ENCODE results near the gene CYP3A5.

CYP3A5 gene

DNA sequence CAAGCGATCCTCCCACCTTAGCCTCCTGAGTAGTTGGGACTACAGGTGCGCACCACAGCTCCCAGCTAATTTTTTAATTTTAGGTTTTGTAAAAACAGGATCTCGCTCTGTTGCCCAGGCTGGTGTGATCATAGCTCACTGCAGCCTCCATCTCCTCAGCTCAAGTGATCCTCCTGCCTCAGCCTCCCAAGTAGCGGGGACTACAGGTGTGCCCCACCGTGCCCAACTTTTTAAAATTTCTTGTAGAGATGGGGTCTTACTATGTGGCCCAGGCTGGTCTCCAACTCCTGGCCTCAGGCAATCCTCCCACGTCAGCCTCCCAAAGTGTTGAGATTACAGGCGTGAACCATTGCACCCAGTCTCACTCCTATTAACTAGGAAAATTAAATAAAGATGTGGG lies 74.3 kb downstream of the CYP3A5 start:
- DNase-seq: no peak

DNA sequence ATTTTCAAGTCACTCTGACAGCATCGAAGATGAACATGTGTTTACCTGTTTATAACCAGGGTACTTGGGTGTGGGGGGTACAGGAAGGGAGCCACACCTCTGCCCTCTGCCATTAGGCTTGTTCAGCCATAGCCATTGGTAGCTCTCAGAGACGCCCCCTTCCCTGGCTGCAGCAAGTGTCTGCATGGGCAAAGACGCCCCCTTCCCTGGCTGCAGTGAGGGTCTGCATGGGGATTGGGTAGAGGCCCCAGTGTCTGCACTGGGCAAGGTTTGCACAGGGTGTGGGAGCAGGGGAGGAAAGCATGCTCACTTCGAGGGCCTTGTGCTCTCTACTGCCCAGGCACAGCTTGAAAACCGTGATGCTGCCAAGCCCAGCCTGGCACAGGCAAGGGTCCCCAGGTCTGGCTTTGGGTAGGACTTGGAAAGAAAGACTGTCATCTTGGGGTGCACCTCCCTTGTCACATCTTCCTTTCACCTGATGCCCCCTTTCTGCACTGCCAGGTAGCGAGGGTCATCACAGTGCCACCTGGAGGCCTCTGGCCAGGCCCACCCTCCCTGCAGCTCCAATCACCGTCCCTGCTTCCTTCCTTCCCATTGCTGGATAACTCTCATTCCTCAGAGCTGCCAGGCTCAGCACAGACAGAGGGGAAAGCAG lies 78.0 kb downstream of the CYP3A5 start:
- no peak for DNase-seq

DNA sequence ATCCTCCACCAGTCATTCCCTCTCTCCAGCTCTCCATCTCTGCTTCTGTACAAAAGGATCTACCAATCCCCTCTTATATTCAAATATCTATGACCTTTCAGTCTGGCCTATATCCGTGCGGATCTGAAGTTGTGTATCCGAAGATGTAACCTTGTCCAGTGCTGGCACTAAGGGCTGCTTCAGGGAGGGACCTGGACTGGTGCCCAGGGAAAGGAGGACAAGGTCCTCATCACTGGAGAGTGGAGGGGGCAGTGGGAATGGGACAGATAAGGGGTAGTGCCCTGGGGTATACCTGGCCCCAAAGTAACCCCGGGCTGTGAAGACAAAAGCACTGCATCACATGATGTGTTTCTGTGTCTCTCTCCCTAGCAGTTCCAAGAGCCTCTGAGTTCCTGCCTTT lies 80.0 kb downstream of the CYP3A5 start:
- no peak for DNase-seq
